IMR-90 (cell line): Measurements from ENCODE around the gene NDUFS2. TPM values are rescaled to one million over a fixed set of nuclear protein-coding genes. Genes with fewer than 3 reads are reported as not detected.
A peak's percentile ranks its signal among the peaks of the same experiment; 100 is the strongest.

Source experiments
- ATAC-seq: fragments of 200-7000 bp; cut with Tn5 transposase; 2 replicates; pipeline ENCODE4 v1.9.1; 2020; ENCODE audit warnings: low read depth, mild to moderate bottlenecking, moderate library complexity
- BruUV-seq: library from RNA; stranded (reverse); fragments of 400-500 nt; replicated peaks from 2 replicates; lab custom pipeline; 2021; lab: Mats Ljungman, UMichigan
- CTCF ChIA-PET: fragments of 300-600 bp; formaldehyde crosslinking; extraction: SDS; loops from one replicate; lab custom pipeline; 2021; ENCODE audit warnings: antibody characterized with exemption; lab: Yijun Ruan, JAX
- POLR2A ChIA-PET: fragments of 300-600 bp; sonication (Branson Sonifier 250); formaldehyde crosslinking; loops from one replicate; lab custom pipeline; 2022; ENCODE audit warnings: antibody characterized with exemption; ENCODE audit not compliant: unreplicated experiment; lab: Charles Lee
- DNase-seq: peaks from one replicate; pipeline ENCODE4 v3.0.0; 2013
- H2AFZ ChIP-seq: replicated peaks from 2 replicates; pipeline ENCODE3; 2013; ENCODE audit warnings: low read length, mild to moderate bottlenecking; ENCODE audit not compliant: poor library complexity
- H2AK5ac ChIP-seq: 2 replicates; pipeline ENCODE4 v1.6.1; 2013; ENCODE audit warnings: low read depth, low read length, inconsistent platforms
- H2AK9ac ChIP-seq: replicated peaks from 2 replicates; pipeline ENCODE3; 2013; ENCODE audit warnings: mild to moderate bottlenecking, low read depth, low read length, moderate library complexity; ENCODE audit not compliant: poor library complexity
- H2BK120ac ChIP-seq: 2 replicates; pipeline ENCODE4 v1.6.1; 2013; ENCODE audit warnings: low read depth, low read length, inconsistent platforms
- H2BK15ac ChIP-seq: 3 replicates; pipeline ENCODE4 v1.6.1; 2013; ENCODE audit warnings: low read depth, low read length, inconsistent platforms
- H2BK20ac ChIP-seq: 2 replicates; pipeline ENCODE4 v1.6.1; 2013; ENCODE audit warnings: low read depth, mild to moderate bottlenecking, inconsistent platforms, low read length, moderate library complexity
- H2BK5ac ChIP-seq: 2 replicates; pipeline ENCODE4 v1.6.1; 2013; ENCODE audit warnings: mild to moderate bottlenecking, low read depth, low read length, inconsistent platforms; ENCODE audit not compliant: poor library complexity, severe bottlenecking
- H3K14ac ChIP-seq: replicated peaks from 2 replicates; pipeline ENCODE4 v1.6.1; 2013; ENCODE audit warnings: low read depth, low read length, inconsistent platforms
- H3K18ac ChIP-seq: 2 replicates; pipeline ENCODE4 v1.6.1; 2013; ENCODE audit warnings: low read depth, low read length, control low read depth
- H3K23ac ChIP-seq: 2 replicates; pipeline ENCODE4 v1.6.1; 2013; ENCODE audit warnings: low read depth, low read length, inconsistent platforms
- H3K27ac ChIP-seq: 2 replicates; pipeline ENCODE4 v1.5.1; 2013; ENCODE audit warnings: mild to moderate bottlenecking, control low read depth, low read length; ENCODE audit not compliant: insufficient read depth
- H3K27me3 ChIP-seq: 2 replicates; pipeline ENCODE4 v1.6.1; 2013; ENCODE audit warnings: low read length; ENCODE audit not compliant: control insufficient read depth, insufficient read depth
- H3K36me3 ChIP-seq: 2 replicates; pipeline ENCODE4 v1.6.1; 2013; ENCODE audit warnings: low read length, mixed read lengths; ENCODE audit not compliant: control insufficient read depth, insufficient read depth
- H3K4ac ChIP-seq: 2 replicates; pipeline ENCODE4 v1.6.1; 2013; ENCODE audit warnings: low read depth, low read length, inconsistent platforms
- H3K4me1 ChIP-seq: 2 replicates; pipeline ENCODE4 v1.6.1; 2013; ENCODE audit warnings: low read length, mixed read lengths; ENCODE audit not compliant: control insufficient read depth, insufficient read depth
- H3K4me2 ChIP-seq: 2 replicates; pipeline ENCODE4 v1.6.1; 2013; ENCODE audit warnings: low read depth, mild to moderate bottlenecking, control low read depth, low read length, moderate library complexity
- H3K4me3 ChIP-seq: 2 replicates; pipeline ENCODE4 v1.5.1; 2013; ENCODE audit warnings: low read depth, mild to moderate bottlenecking, control low read depth, low read length, moderate library complexity; ENCODE audit not compliant: insufficient read depth
- H3K56ac ChIP-seq: 2 replicates; pipeline ENCODE4 v1.6.1; 2013; ENCODE audit warnings: low read length, inconsistent platforms; ENCODE audit not compliant: insufficient read depth; ENCODE audit errors: extremely low read depth
- H3K79me1 ChIP-seq, 2 experiments: 2 replicates each; pipeline ENCODE4 v1.6.1; 2013; ENCODE audit warnings: low read length in 2 of 2, inconsistent platforms in 1 of 2, low read depth in 1 of 2
- H3K9ac ChIP-seq: 2 replicates; pipeline ENCODE4 v1.6.1; 2013; ENCODE audit warnings: low read depth, low read length, control low read depth
- H3K9me1 ChIP-seq: 2 replicates; pipeline ENCODE4 v1.6.1; 2013; ENCODE audit warnings: low read length, inconsistent platforms; ENCODE audit not compliant: insufficient read depth
- H3K9me3 ChIP-seq: 2 replicates; pipeline ENCODE4 v1.6.1; 2013; ENCODE audit warnings: low read length; ENCODE audit not compliant: control insufficient read depth, insufficient read depth
- H4K20me1 ChIP-seq: 2 replicates; pipeline ENCODE4 v1.6.1; 2013; ENCODE audit warnings: low read length, inconsistent platforms; ENCODE audit not compliant: insufficient read depth
- H4K5ac ChIP-seq: 2 replicates; pipeline ENCODE4 v1.6.1; 2013; ENCODE audit warnings: mild to moderate bottlenecking, low read depth, low read length, control low read depth
- H4K8ac ChIP-seq, 2 experiments: 2 replicates each; pipeline ENCODE4 v1.6.1; 2013; ENCODE audit warnings: low read depth in 2 of 2, low read length in 2 of 2, control low read depth in 1 of 2, inconsistent platforms in 1 of 2
- H4K91ac ChIP-seq: 2 replicates; pipeline ENCODE4 v1.6.1; 2013; ENCODE audit warnings: low read depth, low read length, inconsistent platforms; ENCODE audit not compliant: insufficient read depth
- CHD1 ChIP-seq: IDR thresholded peaks from 2 replicates; pipeline ENCODE4 v1.6.1; 2012; ENCODE audit warnings: low read depth, low read length, improper control_type of control experiment
- CTCF ChIP-seq: conservative IDR thresholded peaks from 2 replicates; pipeline ENCODE4 v1.5.1; 2012; ENCODE audit warnings: mild to moderate bottlenecking, low read depth, low read length, improper control_type of control experiment
- MAZ ChIP-seq: IDR thresholded peaks from 2 replicates; pipeline ENCODE4 v1.6.1; 2012; ENCODE audit warnings: low read depth, mild to moderate bottlenecking, low read length, improper control_type of control experiment, moderate library complexity, borderline replicate concordance
- RAD21 ChIP-seq: IDR thresholded peaks from 2 replicates; pipeline ENCODE4 v1.6.1; 2012; ENCODE audit warnings: low read length, improper control_type of control experiment
- SMC3 ChIP-seq: fragments of 150-350 bp; IDR thresholded peaks from 2 replicates; pipeline ENCODE4 v1.6.1; 2016; ENCODE audit warnings: low read depth, mild to moderate bottlenecking, antibody characterized with exemption, low read length, moderate library complexity
- WGBS, 2 experiments: methylation state at CpG; one replicate each; pipeline versions ENCODE4 v1.1.5 to v1.1.7; 2013; ENCODE audit warnings: missing lambda C conversion rate in 2 of 2; ENCODE audit not compliant: insufficient read length in 1 of 2; ENCODE audit errors: extremely low coverage in 2 of 2; 5-methylcytosine and 5-hydroxymethylcytosine counted together
- dilution Hi-C: fragments of 300-500 bp; cut with HindIII; formaldehyde crosslinking; loops from one replicate; pipeline ENCODE4 v1.14.3; 2018; ENCODE audit warnings: low sequenced_read_pairs; ENCODE audit not compliant: unreplicated experiment
- in situ Hi-C: fragments of 300-500 bp; cut with MboI; formaldehyde crosslinking; loops from 3 replicates; pipeline ENCODE4 v1.14.3; 2019; ENCODE audit warnings: low sequenced_read_pairs, inconsistent platforms, mixed read lengths
- intact Hi-C: fragments of 100-400 bp; cut with micrococcal nuclease; formaldehyde crosslinking; loops from 2 replicates; pipeline ENCODE4 v1.10.0; 2022
- polyA plus RNA-seq, 3 experiments: library from polyadenylated mRNA; depleted of rRNA; stranded (reverse); fragments of >200 nt; gene quantifications; 2 replicates each; pipeline ENCODE4 v1.2.3, GENCODE V29; 2012; ENCODE audit warnings: low replicate concordance in 1 of 3
- total RNA-seq: library from RNA; depleted of rRNA; stranded (reverse); fragments of >200 nt; gene quantifications from 2 replicates; pipeline ENCODE4 v1.2.3, GENCODE V29; 2012

Gene NDUFS2
- total and polyA plus RNA-seq, 2 of the 4 experiments (the other 2 are of a cell fraction) = 85.5 to 101 TPM

- in situ Hi-C loops = no loop called here
These were observed 9.4 kb upstream of the NDUFS2 start for GRCh38 chr1:161192476-161193465.

More at GRCh38 chr1:161192476-161193465, 9.4 kb upstream of the NDUFS2 start:
- H3K27me3 ChIP-seq = no peaks in the 10 kb centered on the region
- H3K4me2 ChIP-seq = no peak overlapping the region
- peaks cover 11% of the 10 kb centered on the region for H3K4me1 ChIP-seq
- no peaks in the 10 kb centered on the region for H4K20me1 ChIP-seq
- DNase-seq = peak; percentile 65
- CTCF ChIA-PET = interaction anchor here (1.0 to 1.6 kb wide), 5 partner anchors 10 to 99 kb away, joined by 3 to 8 read pairs (median 5); partner anchors contain the start of genes NDUFS2 and TOMM40L
- H3K27ac ChIP-seq = no peak overlapping the region
- H2BK15ac ChIP-seq = no peak overlapping the region
- 37% methylated on average over 3 of the region's 15 CpGs; no CpG with 5 or more reads in 1 of the 2 experiments for WGBS, 2 experiments
- no peaks in the 10 kb centered on the region for H3K36me3 ChIP-seq
- H3K4me3 ChIP-seq = no peak overlapping the region
- BruUV-seq = no TSS peak
- H4K5ac ChIP-seq = peak overlapping the region; percentile 5; the same call in 1 of the 2 replicates
- no peak overlapping the region for H3K18ac ChIP-seq
- H4K91ac ChIP-seq = no peak overlapping the region
- H3K9me3 ChIP-seq = no peaks in the 10 kb centered on the region
- H2BK120ac ChIP-seq = no peak overlapping the region
- H4K8ac ChIP-seq = peak overlapping the region in 1 of 2 experiments; percentile 69; a peak in 1 of 4 replicates
- H3K4ac ChIP-seq = no peak overlapping the region
- dilution Hi-C loops = no loop called here
- no peak overlapping the region for H2BK20ac ChIP-seq
- H3K56ac ChIP-seq = no peak overlapping the region
- ATAC-seq = peak; percentile 92
- H2AK9ac ChIP-seq = peak overlapping the region; percentile 77
- no peak overlapping the region for H2BK5ac ChIP-seq
- TF ChIP-seq CHD1 (no peak), CTCF (peak; percentile 91), RAD21 (peak; percentile 80), MAZ (peak; percentile 66; the same call in 1 of the 2 replicates), SMC3 (peak; percentile 71)
- intact Hi-C loops = loop anchor here (1.0 kb wide), 3 partner anchors 33 to 190 kb away; no protein-coding TSS in a partner anchor
- no peak overlapping the region for H3K9ac ChIP-seq
- no peak overlapping the region for H3K23ac ChIP-seq
- no peak overlapping the region for H2AK5ac ChIP-seq
- H3K14ac ChIP-seq = no peak overlapping the region
- peaks cover 9% of the 10 kb centered on the region; the same call in 1 of the 2 replicates for H3K9me1 ChIP-seq
- peak overlapping the region; percentile 83 for H2AFZ ChIP-seq
- no peaks in the 10 kb centered on the region; a peak in 1 of 4 replicates for H3K79me1 ChIP-seq
- POLR2A ChIA-PET = no interaction called here
